Measurements from ENCODE around the gene DNAJC22. TPM values are rescaled to one million over a fixed set of nuclear protein-coding genes. Genes with fewer than 3 reads are reported as not detected.

The DNAJC22 gene
- total and polyA plus RNA-seq, 2 of the 13 experiments (the other 11 are each of a cell fraction or from before 2014, with no cell fraction given), result 25.2 to 31.7 TPM

DNA sequence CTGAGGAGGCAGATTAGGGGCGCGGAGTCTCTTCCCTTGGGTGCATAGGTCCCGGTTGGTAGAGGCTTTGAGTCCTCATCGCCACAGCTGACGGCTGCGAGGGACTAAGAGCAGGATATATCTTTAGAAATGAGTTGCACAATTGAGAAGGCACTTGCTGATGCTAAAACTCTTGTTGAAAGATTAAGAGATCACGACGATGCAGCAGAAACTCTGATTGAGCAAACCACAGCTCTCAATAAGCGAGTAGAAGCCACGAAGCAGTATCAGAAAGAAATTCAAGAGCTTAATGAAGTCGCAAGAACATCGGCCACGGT lies 42.7 kb downstream of the DNAJC22 start:
- Histone ChIP-seq H2AFZ (ENCODE audit: low read length) (no peak overlapping the region), H3K4me1 (ENCODE audit: insufficient read depth, low read length) (no peaks in the 10 kb centered on the region), H3K36me3 (replicated peaks in 1 of 2; ENCODE audit: control insufficient read depth in 1 of 2, insufficient read depth in 2 of 2, low read length in 2 of 2) (peaks cover 0 to 13% of the 10 kb centered on the region in 2 experiments; a peak in 2 of 5 replicates), H3K9ac (ENCODE audit: insufficient read depth, low read depth, low read length) (no peak overlapping the region), H3K4me2 (ENCODE audit: low read depth, low read length) (no peak overlapping the region), H4K20me1 (ENCODE audit: insufficient read depth, low read length) (no peaks in the 10 kb centered on the region), H3K79me2 (ENCODE audit: insufficient read depth, low read length) (peaks cover 22% of the 10 kb centered on the region), H3K27me3 (ENCODE audit: control insufficient read depth in 1 of 2, insufficient read depth in 2 of 2, low read length in 2 of 2) (no peaks in the 10 kb centered on the region), H3K27ac (ENCODE audit: extremely low read length, insufficient read depth, low read length) (no peak overlapping the region), H3K4me3 (replicated peaks in 1 of 3; ENCODE audit: insufficient read depth in 1 of 3, low read depth in 2 of 3, low read length in 3 of 3) (no peak overlapping the region), H3K9me3 (ENCODE audit: low read length) (no peaks in the 10 kb centered on the region)
- no peak for ATAC-seq
- POLR2A ChIA-PET, result no interaction called here
- in situ Hi-C loops (cut with HindIII; ENCODE audit: extremely low pct_ligation_motif_present, low pct_unique_long_range_greater_than_20kb) (no loop called here), intact Hi-C loops (cut with micrococcal nuclease; ENCODE audit: unreplicated experiment) (no loop called here)
- CTCF ChIA-PET (ENCODE audit: low intra/inter-chr PET ratio, low total read pairs), result no interaction called here
- no peak for FAIRE-seq
- no TSS peak for BruUV-seq (replicated peaks)
- 98% methylated on average over 13 of the region's 13 CpGs for whole genome bisulfite sequencing (ENCODE audit: low lambda C conversion rate)
- no peak for DNase-seq (ENCODE audit: low spot score)
- no peak for TF ChIP-seq SNAPC2 (CRISPR knock-in tag; IDR thresholded peaks at IDR 0.05)
- TF ChIP-seq REST (IDR thresholded peaks at IDR 0.05; ENCODE audit: borderline replicate concordance in 1 of 2, low read depth in 1 of 2, low read length in 2 of 2), result no peak
- no peak for TF ChIP-seq ZNF7 (CRISPR knock-in tag; IDR thresholded peaks at IDR 0.05)

DNA sequence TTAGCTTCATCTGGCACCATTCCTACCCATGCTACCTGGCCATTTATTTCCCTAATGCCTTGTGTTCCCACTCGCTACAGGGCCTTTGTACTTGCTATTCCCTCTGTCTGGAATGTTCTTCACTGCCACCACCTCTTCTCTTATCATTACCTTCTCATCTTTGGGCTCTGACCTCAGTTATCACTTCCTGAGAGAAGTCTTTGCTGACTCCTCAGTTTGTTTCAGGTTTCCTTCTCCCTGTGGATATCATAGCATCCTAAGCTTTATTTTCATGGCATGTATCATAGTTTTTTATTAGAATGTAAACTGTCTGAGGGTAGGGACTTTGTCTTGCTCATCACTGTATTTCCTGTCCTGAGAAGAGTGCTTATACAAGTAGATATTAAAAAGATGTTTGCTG lies 50.3 kb downstream of the DNAJC22 start:
- Histone ChIP-seq H3K9ac (ENCODE audit: insufficient read depth, low read depth, low read length) (no peak overlapping the region), H3K27me3 (ENCODE audit: control insufficient read depth in 1 of 2, insufficient read depth in 2 of 2, low read length in 2 of 2) (no peaks in the 10 kb centered on the region), H3K9me3 (ENCODE audit: low read length) (no peaks in the 10 kb centered on the region), H3K4me3 (replicated peaks in 1 of 3; ENCODE audit: insufficient read depth in 1 of 3, low read depth in 2 of 3, low read length in 3 of 3) (no peak overlapping the region), H3K4me1 (ENCODE audit: insufficient read depth, low read length) (peaks cover 38% of the 10 kb centered on the region), H3K79me2 (ENCODE audit: insufficient read depth, low read length) (peaks cover 30% of the 10 kb centered on the region), H3K36me3 (replicated peaks in 1 of 2; ENCODE audit: control insufficient read depth in 1 of 2, insufficient read depth in 2 of 2, low read length in 2 of 2) (no peaks in the 10 kb centered on the region), H4K20me1 (ENCODE audit: insufficient read depth, low read length) (no peaks in the 10 kb centered on the region), H2AFZ (ENCODE audit: low read length) (no peak overlapping the region), H3K27ac (ENCODE audit: extremely low read length, insufficient read depth, low read length) (no peak overlapping the region), H3K4me2 (ENCODE audit: low read depth, low read length) (no peak overlapping the region)
- intact Hi-C loops (cut with micrococcal nuclease; ENCODE audit: unreplicated experiment) (no loop called here), in situ Hi-C loops (cut with HindIII; ENCODE audit: extremely low pct_ligation_motif_present, low pct_unique_long_range_greater_than_20kb) (no loop called here)
- ATAC-seq (no peak), FAIRE-seq (no peak), DNase-seq (ENCODE audit: low spot score) (no peak)
- WGBS (ENCODE audit: low lambda C conversion rate), result 100% methylated on average over 1 of the region's 1 CpG
- CTCF ChIA-PET (ENCODE audit: low intra/inter-chr PET ratio, low total read pairs), result no interaction called here
- BruUV-seq (replicated peaks), result no TSS peak
- POLR2A ChIA-PET, result no interaction called here
- TF ChIP-seq, protein P1, sequence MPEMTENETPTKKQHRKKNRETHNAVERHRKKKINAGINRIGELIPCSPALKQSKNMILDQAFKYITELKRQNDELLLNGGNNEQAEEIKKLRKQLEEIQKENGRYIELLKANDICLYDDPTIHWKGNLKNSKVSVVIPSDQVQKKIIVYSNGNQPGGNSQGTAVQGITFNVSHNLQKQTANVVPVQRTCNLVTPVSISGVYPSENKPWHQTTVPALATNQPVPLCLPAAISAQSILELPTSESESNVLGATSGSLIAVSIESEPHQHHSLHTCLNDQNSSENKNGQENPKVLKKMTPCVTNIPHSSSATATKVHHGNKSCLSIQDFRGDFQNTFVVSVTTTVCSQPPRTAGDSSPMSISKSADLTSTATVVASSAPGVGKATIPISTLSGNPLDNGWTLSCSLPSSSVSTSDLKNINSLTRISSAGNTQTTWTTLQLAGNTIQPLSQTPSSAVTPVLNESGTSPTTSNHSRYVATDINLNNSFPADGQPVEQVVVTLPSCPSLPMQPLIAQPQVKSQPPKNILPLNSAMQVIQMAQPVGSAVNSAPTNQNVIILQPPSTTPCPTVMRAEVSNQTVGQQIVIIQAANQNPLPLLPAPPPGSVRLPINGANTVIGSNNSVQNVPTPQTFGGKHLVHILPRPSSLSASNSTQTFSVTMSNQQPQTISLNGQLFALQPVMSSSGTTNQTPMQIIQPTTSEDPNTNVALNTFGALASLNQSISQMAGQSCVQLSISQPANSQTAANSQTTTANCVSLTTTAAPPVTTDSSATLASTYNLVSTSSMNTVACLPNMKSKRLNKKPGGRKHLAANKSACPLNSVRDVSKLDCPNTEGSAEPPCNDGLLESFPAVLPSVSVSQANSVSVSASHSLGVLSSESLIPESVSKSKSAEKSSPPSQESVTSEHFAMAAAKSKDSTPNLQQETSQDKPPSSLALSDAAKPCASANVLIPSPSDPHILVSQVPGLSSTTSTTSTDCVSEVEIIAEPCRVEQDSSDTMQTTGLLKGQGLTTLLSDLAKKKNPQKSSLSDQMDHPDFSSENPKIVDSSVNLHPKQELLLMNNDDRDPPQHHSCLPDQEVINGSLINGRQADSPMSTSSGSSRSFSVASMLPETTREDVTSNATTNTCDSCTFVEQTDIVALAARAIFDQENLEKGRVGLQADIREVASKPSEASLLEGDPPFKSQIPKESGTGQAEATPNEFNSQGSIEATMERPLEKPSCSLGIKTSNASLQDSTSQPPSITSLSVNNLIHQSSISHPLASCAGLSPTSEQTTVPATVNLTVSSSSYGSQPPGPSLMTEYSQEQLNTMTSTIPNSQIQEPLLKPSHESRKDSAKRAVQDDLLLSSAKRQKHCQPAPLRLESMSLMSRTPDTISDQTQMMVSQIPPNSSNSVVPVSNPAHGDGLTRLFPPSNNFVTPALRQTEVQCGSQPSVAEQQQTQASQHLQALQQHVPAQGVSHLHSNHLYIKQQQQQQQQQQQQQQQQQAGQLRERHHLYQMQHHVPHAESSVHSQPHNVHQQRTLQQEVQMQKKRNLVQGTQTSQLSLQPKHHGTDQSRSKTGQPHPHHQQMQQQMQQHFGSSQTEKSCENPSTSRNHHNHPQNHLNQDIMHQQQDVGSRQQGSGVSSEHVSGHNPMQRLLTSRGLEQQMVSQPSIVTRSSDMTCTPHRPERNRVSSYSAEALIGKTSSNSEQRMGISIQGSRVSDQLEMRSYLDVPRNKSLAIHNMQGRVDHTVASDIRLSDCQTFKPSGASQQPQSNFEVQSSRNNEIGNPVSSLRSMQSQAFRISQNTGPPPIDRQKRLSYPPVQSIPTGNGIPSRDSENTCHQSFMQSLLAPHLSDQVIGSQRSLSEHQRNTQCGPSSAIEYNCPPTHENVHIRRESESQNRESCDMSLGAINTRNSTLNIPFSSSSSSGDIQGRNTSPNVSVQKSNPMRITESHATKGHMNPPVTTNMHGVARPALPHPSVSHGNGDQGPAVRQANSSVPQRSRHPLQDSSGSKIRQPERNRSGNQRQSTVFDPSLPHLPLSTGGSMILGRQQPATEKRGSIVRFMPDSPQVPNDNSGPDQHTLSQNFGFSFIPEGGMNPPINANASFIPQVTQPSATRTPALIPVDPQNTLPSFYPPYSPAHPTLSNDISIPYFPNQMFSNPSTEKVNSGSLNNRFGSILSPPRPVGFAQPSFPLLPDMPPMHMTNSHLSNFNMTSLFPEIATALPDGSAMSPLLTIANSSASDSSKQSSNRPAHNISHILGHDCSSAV (CRISPR knock-in tag; IDR thresholded peaks at IDR 0.05; ENCODE audit: borderline replicate concordance), result no peak
- TF ChIP-seq ZNF337 (CRISPR knock-in tag; IDR thresholded peaks at IDR 0.05; ENCODE audit: borderline replicate concordance, low read depth) (no peak), HNRNPK (IDR thresholded peaks at IDR 0.05; ENCODE audit: low read depth, low read length, poor library complexity, severe bottlenecking) (no peak), ZNF160 (CRISPR knock-in tag; IDR thresholded peaks at IDR 0.05) (no peak)
